Heart right ventricle (tissue), 16 donors: ENCODE data around the gene IKZF2. TPM values are rescaled to one million over a fixed set of nuclear protein-coding genes. Genes with fewer than 3 reads are reported as not detected.

Experiments
- ATAC-seq, 8 donors: fragments of 200-7000 bp; cut with Tn5 transposase; one replicate each; pipeline ENCODE4 v1.9.1; 2020; ENCODE audit warnings: mild to moderate bottlenecking in 8 of 8, moderate library complexity in 8 of 8, moderate number of reproducible peaks in 1 of 8
- DNase-seq, 2 donors: peaks; one replicate each; pipeline ENCODE4 v3.0.0-alpha.2; 2020
- H3K27ac ChIP-seq, 10 donors: fragments of 200-600 bp; sonication (generic) in 2 of 10; one replicate each; pipeline versions ENCODE4 v1.5.0 to v1.8.0; 2020 to 2022; ENCODE audit warnings: mild to moderate bottlenecking in 3 of 10
- H3K27me3 ChIP-seq, 7 donors: fragments of 200-600 bp; one replicate each; pipeline ENCODE4 v1.8.0; 2021 to 2022; ENCODE audit warnings: mild to moderate bottlenecking in 2 of 7
- H3K36me3 ChIP-seq, 9 donors: fragments of 200-600 bp; sonication (generic) in 1 of 9; one replicate each; pipeline versions ENCODE4 v1.5.0 to v1.8.0; 2020 to 2022; ENCODE audit warnings: mild to moderate bottlenecking in 2 of 9
- H3K4me1 ChIP-seq, 9 donors: fragments of 200-600 bp; sonication (generic) in 1 of 9; one replicate each; pipeline versions ENCODE4 v1.5.0 to v1.8.0; 2020 to 2022; ENCODE audit warnings: mild to moderate bottlenecking in 4 of 9
- H3K4me3 ChIP-seq, 10 donors: fragments of 200-600 bp; sonication (generic) in 2 of 10; one replicate each; pipeline versions ENCODE4 v1.5.0 to v1.8.0; 2020 to 2022; ENCODE audit warnings: mild to moderate bottlenecking in 7 of 10, moderate library complexity in 2 of 10
- H3K9me3 ChIP-seq, 11 donors: fragments of 200-600 bp in 10 of 11; sonication (generic) in 2 of 11; one replicate each; pipeline versions ENCODE4 v1.5.0 to v1.8.0; 2013 to 2022; ENCODE audit warnings: mild to moderate bottlenecking in 2 of 11, control low read depth in 1 of 11, moderate library complexity in 1 of 11
- WGBS, 2 donors: extraction: QIAGEN DNeasy Blood & Tissue Kit; methylation state at CpG; one replicate each; pipeline ENCODE4 v1.1.7; 2013; ENCODE audit warnings: inconsistent platforms in 1 of 2; 5-methylcytosine and 5-hydroxymethylcytosine counted together
- intact Hi-C, 10 donors: fragments of 100-400 bp; cut with DNase I; formaldehyde crosslinking; loops; one replicate each; pipeline versions ENCODE4 v1.11.1 to v1.14.2; 2022
- polyA plus RNA-seq, 2 donors: library from polyadenylated mRNA; stranded (reverse); fragments of 200-250 nt; gene quantifications; one replicate each; pipeline ENCODE4 v1.2.3, GENCODE V29; 2013
- total RNA-seq, 10 donors: library from RNA; stranded (reverse); fragmentation: NEBNext Ultra II Directional in 3 of 10; extraction: Animal tissue kit (Norgen Biotek cat#: 25700) in 3 of 10; gene quantifications; one replicate each; pipeline versions ENCODE4 v1.2.1 to v1.2.4, GENCODE V29; 2021 to 2023
- TF ChIP-seq, protein P1 (sequence below), 9 donors: fragments of 200-600 bp; sonication (generic) in 2 of 9; IDR thresholded peaks; one replicate each; pipeline versions ENCODE4 v1.5.0 to v1.8.0; 2021 to 2022; ENCODE audit warnings: antibody characterized with exemption in 9 of 9, mild to moderate bottlenecking in 5 of 9, moderate library complexity in 1 of 9
- donor health status: Arrhythmogenic right ventricular cardiomyopathy.
- donor health status: ischemic (EF 13 %, LVEDD 7.1; RV severe dilation, severe dysfunction).
- donor health status: healthy with polysubstance abuse.
- donor health status: DM: no; HTN: yes; CAD: no.
- donor health status: DM: no; HTN: no; CAD: no.
- donor health status: ischemic (EF 25% LVEDD 6.9; RV normal size, moderate dysfunction).
- donor health status: ischemic (EF 25% LVEDD 5.7; RV mildly dilated, moderate dysfunction).
- donor health status: healthy.
- donor health status: DM: yes; HTN: yes; CAD: no.
- donor health status: Ischemic cardiomyopathy.
- donor health status: ischemic (EF 35%, LVEDD 5.7; RV mildly dilated, moderate dysfunction).
- donor health status: nonischemic (EF 11% LVEDD 7.7; RV severe dilation, severe dysfunction).
- donor health status: DM: yes; HTN: yes; CAD: no.
- donor health status: PGD.
- donor health status: ischemic (EF 29% LVEDD 5.4; RV normal size, mild dysfunction).
- donor health status: nonischemic (EF 23%, LVEDD 6.1; RV moderate dilation, normal function).

IKZF2 gene
- total and polyA plus RNA-seq, 12 donors = 0.36 to 8.1 (median 5.9) TPM

- H3K27ac ChIP-seq = peak overlapping the region in 6 of 10 donors; percentile 1 to 41 (median 14)
- DNase-seq = no peak
- TF ChIP-seq, protein P1, sequence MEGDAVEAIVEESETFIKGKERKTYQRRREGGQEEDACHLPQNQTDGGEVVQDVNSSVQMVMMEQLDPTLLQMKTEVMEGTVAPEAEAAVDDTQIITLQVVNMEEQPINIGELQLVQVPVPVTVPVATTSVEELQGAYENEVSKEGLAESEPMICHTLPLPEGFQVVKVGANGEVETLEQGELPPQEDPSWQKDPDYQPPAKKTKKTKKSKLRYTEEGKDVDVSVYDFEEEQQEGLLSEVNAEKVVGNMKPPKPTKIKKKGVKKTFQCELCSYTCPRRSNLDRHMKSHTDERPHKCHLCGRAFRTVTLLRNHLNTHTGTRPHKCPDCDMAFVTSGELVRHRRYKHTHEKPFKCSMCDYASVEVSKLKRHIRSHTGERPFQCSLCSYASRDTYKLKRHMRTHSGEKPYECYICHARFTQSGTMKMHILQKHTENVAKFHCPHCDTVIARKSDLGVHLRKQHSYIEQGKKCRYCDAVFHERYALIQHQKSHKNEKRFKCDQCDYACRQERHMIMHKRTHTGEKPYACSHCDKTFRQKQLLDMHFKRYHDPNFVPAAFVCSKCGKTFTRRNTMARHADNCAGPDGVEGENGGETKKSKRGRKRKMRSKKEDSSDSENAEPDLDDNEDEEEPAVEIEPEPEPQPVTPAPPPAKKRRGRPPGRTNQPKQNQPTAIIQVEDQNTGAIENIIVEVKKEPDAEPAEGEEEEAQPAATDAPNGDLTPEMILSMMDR (IDR thresholded peaks at IDR 0.05) = no peak
- 30 to 33% methylated on average over 3 of the region's 3 CpGs for WGBS, 2 donors
- no peaks in the 10 kb centered on the region for H3K36me3 ChIP-seq
- ATAC-seq = peak in 4 of 8 donors; percentile 29 to 54 (median 50)
- H3K4me3 ChIP-seq = peak overlapping the region in 6 of 10 donors; percentile 0 to 15 (median 6)
- intact Hi-C loops = no loop called here
- H3K9me3 ChIP-seq = no peaks in the 10 kb centered on the region
- peaks cover 0 to 28% (median 18%) of the 10 kb centered on the region in 9 donors for H3K4me1 ChIP-seq
- H3K27me3 ChIP-seq = no peaks in the 10 kb centered on the region
Measured at GRCh38 chr2:213001297-213001910, 150.0 kb downstream of the IKZF2 start.

GRCh38 chr2:212998626-212999359, 152.6 kb downstream of the IKZF2 start:
- intact Hi-C loops = no loop called here
- DNase-seq = no peak
- Histone ChIP-seq H3K9me3 (no peaks in the 10 kb centered on the region), H3K4me1 (peaks cover 0 to 24% (median 18%) of the 10 kb centered on the region in 9 donors), H3K4me3 (no peak overlapping the region), H3K27ac (no peak overlapping the region), H3K36me3 (no peaks in the 10 kb centered on the region), H3K27me3 (no peaks in the 10 kb centered on the region)
- ATAC-seq = no peak
- TF ChIP-seq, protein P1 (IDR thresholded peaks at IDR 0.05) = no peak
- 85 to 89% methylated on average over 2 of the region's 2 CpGs for WGBS, 2 donors

GRCh38 chr2:212997526-212998020, 153.8 kb downstream of the IKZF2 start:
- no peak for DNase-seq
- Histone ChIP-seq H3K4me3 (no peak overlapping the region), H3K4me1 (peaks cover 0 to 21% (median 17%) of the 10 kb centered on the region in 9 donors), H3K27me3 (no peaks in the 10 kb centered on the region), H3K27ac (no peak overlapping the region), H3K36me3 (no peaks in the 10 kb centered on the region), H3K9me3 (no peaks in the 10 kb centered on the region)
- ATAC-seq = no peak
- 59 to 60% methylated on average over 3 of the region's 3 CpGs for WGBS, 2 donors
- TF ChIP-seq, protein P1 (IDR thresholded peaks at IDR 0.05) = no peak
- intact Hi-C loops = no loop called here

- no peak for ATAC-seq
Measured at GRCh38 chr2:212995920-212996319, 155.5 kb downstream of the IKZF2 start.

More at GRCh38 chr2:212995920-212996319, 155.5 kb downstream of the IKZF2 start:
- Histone ChIP-seq H3K27me3 (no peaks in the 10 kb centered on the region), H3K4me3 (no peak overlapping the region), H3K36me3 (no peaks in the 10 kb centered on the region), H3K4me1 (peaks cover 0 to 6% (median 4%) of the 10 kb centered on the region in 9 donors), H3K27ac (no peak overlapping the region), H3K9me3 (no peaks in the 10 kb centered on the region)
- TF ChIP-seq, protein P1 (IDR thresholded peaks at IDR 0.05) = no peak
- intact Hi-C loops = no loop called here
- no peak for DNase-seq
- 69 to 76% methylated on average over 2 of the region's 2 CpGs for WGBS, 2 donors
